ENCODE measurements around the gene GAB1.

Gene GAB1

DNA sequence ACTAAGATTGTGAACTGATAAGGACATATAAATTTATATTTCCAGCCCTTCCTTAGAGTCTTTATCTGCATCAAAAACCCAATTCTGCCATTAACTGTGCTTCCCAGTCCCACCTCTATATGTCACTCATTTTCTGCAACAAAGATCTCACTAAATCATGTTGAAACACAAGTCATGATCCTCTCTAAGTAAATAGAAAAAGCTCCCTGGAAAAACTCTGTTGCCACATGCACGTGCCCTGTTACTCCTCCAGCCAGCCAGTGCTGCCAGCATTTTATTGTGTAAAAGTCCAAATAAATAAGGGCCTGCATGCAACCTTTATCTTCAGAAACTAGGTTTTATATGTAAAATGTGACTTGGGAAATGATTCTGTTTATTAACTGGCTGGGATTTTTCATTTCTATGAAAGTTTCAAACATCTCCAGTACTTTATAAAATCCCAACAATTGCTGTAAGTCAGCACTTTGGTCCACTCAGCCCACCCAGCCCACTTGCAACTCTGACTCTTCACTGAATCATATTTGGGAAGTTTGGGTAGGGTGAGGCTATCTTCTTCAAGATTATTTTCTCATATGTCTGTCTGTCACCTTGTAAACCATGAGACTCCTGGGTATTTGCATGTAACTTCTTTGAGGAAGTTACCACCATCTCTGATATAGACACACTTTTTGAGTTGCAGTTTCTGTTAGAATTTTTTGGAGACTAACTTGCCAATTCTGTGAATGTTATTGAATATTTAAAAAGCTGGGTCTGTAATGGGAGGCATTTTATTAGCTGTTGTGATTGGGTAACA is 136.9 kb downstream of the GAB1 start:
- Histone ChIP-seq H3K27ac (ENCODE audit: poor library complexity, severe bottlenecking) (no peak overlapping the region), H3K27me3 (ENCODE audit: insufficient read depth, poor library complexity, severe bottlenecking) (no peaks in the 10 kb centered on the region), H3K36me3 (ENCODE audit: low read depth) (peaks cover 8% of the 10 kb centered on the region), H3K4me1 (ENCODE audit: insufficient read depth, poor library complexity, severe bottlenecking) (no peaks in the 10 kb centered on the region), H3K9me3 (ENCODE audit: severe bottlenecking) (no peaks in the 10 kb centered on the region), H3K4me3 (ENCODE audit: severe bottlenecking) (no peak overlapping the region)
- TF ChIP-seq, protein P1, sequence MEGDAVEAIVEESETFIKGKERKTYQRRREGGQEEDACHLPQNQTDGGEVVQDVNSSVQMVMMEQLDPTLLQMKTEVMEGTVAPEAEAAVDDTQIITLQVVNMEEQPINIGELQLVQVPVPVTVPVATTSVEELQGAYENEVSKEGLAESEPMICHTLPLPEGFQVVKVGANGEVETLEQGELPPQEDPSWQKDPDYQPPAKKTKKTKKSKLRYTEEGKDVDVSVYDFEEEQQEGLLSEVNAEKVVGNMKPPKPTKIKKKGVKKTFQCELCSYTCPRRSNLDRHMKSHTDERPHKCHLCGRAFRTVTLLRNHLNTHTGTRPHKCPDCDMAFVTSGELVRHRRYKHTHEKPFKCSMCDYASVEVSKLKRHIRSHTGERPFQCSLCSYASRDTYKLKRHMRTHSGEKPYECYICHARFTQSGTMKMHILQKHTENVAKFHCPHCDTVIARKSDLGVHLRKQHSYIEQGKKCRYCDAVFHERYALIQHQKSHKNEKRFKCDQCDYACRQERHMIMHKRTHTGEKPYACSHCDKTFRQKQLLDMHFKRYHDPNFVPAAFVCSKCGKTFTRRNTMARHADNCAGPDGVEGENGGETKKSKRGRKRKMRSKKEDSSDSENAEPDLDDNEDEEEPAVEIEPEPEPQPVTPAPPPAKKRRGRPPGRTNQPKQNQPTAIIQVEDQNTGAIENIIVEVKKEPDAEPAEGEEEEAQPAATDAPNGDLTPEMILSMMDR (IDR thresholded peaks at IDR 0.05; ENCODE audit: poor library complexity, severe bottlenecking): no peak
- DNase-seq (ENCODE audit: low spot score): no peak
- no peak for ATAC-seq (ENCODE audit: low read depth)

DNA sequence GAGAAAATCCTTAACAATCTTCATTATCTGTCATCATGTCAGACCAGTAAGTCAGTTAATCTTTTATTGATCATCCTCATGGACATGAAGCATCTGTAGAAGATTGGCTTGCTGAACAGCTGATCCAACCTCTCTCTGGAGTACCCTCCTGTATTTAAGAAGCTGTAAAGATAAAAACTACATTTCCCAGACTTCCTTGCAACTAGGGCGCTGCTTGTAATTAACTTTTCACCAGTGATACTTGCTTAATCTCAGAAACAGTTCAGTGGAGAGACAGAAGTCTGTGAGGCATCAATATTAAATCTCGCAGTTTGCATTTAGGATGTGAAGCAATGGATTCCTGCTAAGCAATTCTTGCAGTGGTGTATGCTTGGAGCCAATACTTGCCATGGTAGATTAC is 140.8 kb downstream of the GAB1 start:
- ATAC-seq (ENCODE audit: low read depth) (no peak), DNase-seq (ENCODE audit: low spot score) (no peak)
- Histone ChIP-seq H3K4me1 (ENCODE audit: insufficient read depth, poor library complexity, severe bottlenecking) (no peaks in the 10 kb centered on the region), H3K36me3 (ENCODE audit: low read depth) (no peaks in the 10 kb centered on the region), H3K9me3 (ENCODE audit: severe bottlenecking) (no peaks in the 10 kb centered on the region), H3K27ac (ENCODE audit: poor library complexity, severe bottlenecking) (no peak overlapping the region), H3K27me3 (ENCODE audit: insufficient read depth, poor library complexity, severe bottlenecking) (no peaks in the 10 kb centered on the region), H3K4me3 (ENCODE audit: severe bottlenecking) (no peak overlapping the region)
- TF ChIP-seq, protein P1 (IDR thresholded peaks at IDR 0.05; ENCODE audit: poor library complexity, severe bottlenecking): no peak

- ATAC-seq (ENCODE audit: low read depth) (no peak), DNase-seq (ENCODE audit: low spot score) (no peak)
- TF ChIP-seq, protein P1 (IDR thresholded peaks at IDR 0.05; ENCODE audit: poor library complexity, severe bottlenecking): no peak
- H3K27me3 ChIP-seq (ENCODE audit: insufficient read depth, poor library complexity, severe bottlenecking): no peaks in the 10 kb centered on the region
- H3K4me1 ChIP-seq (ENCODE audit: insufficient read depth, poor library complexity, severe bottlenecking): no peaks in the 10 kb centered on the region
- H3K4me3 ChIP-seq (ENCODE audit: severe bottlenecking): no peak overlapping the region
- H3K36me3 ChIP-seq (ENCODE audit: low read depth): no peaks in the 10 kb centered on the region
- no peak overlapping the region for H3K27ac ChIP-seq (ENCODE audit: poor library complexity, severe bottlenecking)
- no peaks in the 10 kb centered on the region for H3K9me3 ChIP-seq (ENCODE audit: severe bottlenecking)
These were observed 144.7 kb downstream of the GAB1 start for GRCh38 chr4:143481361-143481760.

DNA sequence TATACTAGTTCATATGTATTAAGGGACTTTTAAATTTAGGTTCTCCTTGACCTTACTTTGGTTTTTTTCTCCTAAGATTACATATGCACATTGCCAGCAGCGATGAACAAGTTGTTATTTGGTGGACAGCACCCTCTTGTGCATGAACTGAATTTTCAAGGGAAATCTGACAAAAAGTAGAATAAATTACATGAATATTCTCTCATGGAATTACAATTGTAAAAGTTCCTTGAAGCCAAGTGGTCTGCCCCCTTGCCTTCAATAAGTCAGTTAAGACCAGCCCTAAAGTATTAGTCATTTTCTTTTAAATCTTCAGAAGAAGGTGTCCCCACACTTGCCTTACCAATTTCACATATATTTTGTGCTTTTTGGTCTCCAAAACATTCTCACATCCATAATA is 146.2 kb downstream of the GAB1 start:
- ATAC-seq (ENCODE audit: low read depth): peak; percentile 46; the same call in 1 of the 3 replicates

More for the DNA sequence above, 146.2 kb downstream of the GAB1 start:
- H3K4me3 ChIP-seq (ENCODE audit: severe bottlenecking): no peak overlapping the region
- no peak overlapping the region for H3K27ac ChIP-seq (ENCODE audit: poor library complexity, severe bottlenecking)
- TF ChIP-seq, protein P1 (IDR thresholded peaks at IDR 0.05; ENCODE audit: poor library complexity, severe bottlenecking): peak; percentile 83
- H3K4me1 ChIP-seq (ENCODE audit: insufficient read depth, poor library complexity, severe bottlenecking): no peaks in the 10 kb centered on the region
- no peaks in the 10 kb centered on the region for H3K36me3 ChIP-seq (ENCODE audit: low read depth)
- H3K9me3 ChIP-seq (ENCODE audit: severe bottlenecking): no peaks in the 10 kb centered on the region
- no peak for DNase-seq (ENCODE audit: low spot score)
- H3K27me3 ChIP-seq (ENCODE audit: insufficient read depth, poor library complexity, severe bottlenecking): no peaks in the 10 kb centered on the region

Measured in RWPE2 (cell line).